ENCODE data around the gene MRPS10. TPM values are rescaled to one million over a fixed set of nuclear protein-coding genes. Genes with fewer than 3 reads are reported as not detected.

Gene MRPS10
- total RNA-seq, 1 experiment from 2014 or later, result 62.1 TPM

GRCh38 chr6:42243046-42243445, 25.4 kb upstream of the MRPS10 start:
- ATAC-seq, result no peak
- Histone ChIP-seq H3K9me2 (ENCODE audit: insufficient read depth) (no peaks in the 10 kb centered on the region), H3K79me2 (ENCODE audit: insufficient read depth, low read length) (no peaks in the 10 kb centered on the region), H3K27ac (ENCODE audit: low read depth, low read length) (no peak overlapping the region), H4K20me1 (ENCODE audit: insufficient read depth) (no peaks in the 10 kb centered on the region), H3K27me3 (ENCODE audit: insufficient read depth, low read length) (no peaks in the 10 kb centered on the region), H3K9ac (ENCODE audit: low read length) (no peak overlapping the region), H2AFZ (ENCODE audit: low read depth, low read length, poor library complexity, severe bottlenecking) (no peak overlapping the region), H3K4me3 (replicated peaks in 1 of 2; ENCODE audit: low read depth in 1 of 2, low read length in 2 of 2) (no peak overlapping the region), H3K4me2 (ENCODE audit: low read length) (no peak overlapping the region), H3K36me3 (ENCODE audit: control insufficient read depth in 1 of 2, insufficient read depth in 2 of 2, low read length in 2 of 2) (0 out of 4 replicates have a peak, but pooled peaks cover 0 to 7% of the 10 kb centered on the region in 2 experiments), H3K4me1 (ENCODE audit: control insufficient read depth in 1 of 2, insufficient read depth in 2 of 2, low read length in 2 of 2) (peaks cover 17 to 20% of the 10 kb centered on the region in 2 experiments), H3K9me3 (ENCODE audit: control insufficient read depth in 1 of 2, insufficient read depth in 1 of 2, low read depth in 1 of 2, low read length in 2 of 2) (no peaks in the 10 kb centered on the region)
- BruUV-seq (replicated peaks), result no TSS peak
- ChIA-PET CTCF (interaction anchor here (1.0 kb wide), 1 partner anchor 304 kb away, joined by 3 read pairs; no protein-coding TSS in a partner anchor), POLR2A (no interaction called here), RAD21 (ENCODE audit: low non-redundant PET in 1 of 2, low total read pairs in 2 of 2, uncharacterized antibody in 2 of 2, unreplicated experiment in 2 of 2) (no interaction called here)
- TF ChIP-seq EZH2 (IDR thresholded peaks at IDR 0.05), result no peak
- no peak for TF ChIP-seq ZBTB33 (IDR thresholded peaks at IDR 0.05; ENCODE audit: extremely low read depth, insufficient replicate concordance, low read length)
- TF ChIP-seq MAX (IDR thresholded peaks at IDR 0.05), result no peak
- no peak for TF ChIP-seq ATF3 (IDR thresholded peaks at IDR 0.05)
- no peak for TF ChIP-seq ZFX (IDR thresholded peaks at IDR 0.05)
- TF ChIP-seq POLR2A (IDR thresholded peaks at IDR 0.05; ENCODE audit: borderline replicate concordance, extremely low read depth, insufficient read depth, insufficient read length), result no peak
- TF ChIP-seq FOSL1 (IDR thresholded peaks at IDR 0.05; ENCODE audit: low read depth), result no peak
- no peak for TF ChIP-seq YY1 (IDR thresholded peaks at IDR 0.05; ENCODE audit: extremely low read depth, insufficient replicate concordance, low read depth, low read length)
- TF ChIP-seq RAD21 (IDR thresholded peaks at IDR 0.05; ENCODE audit: low read depth), result no peak
- TF ChIP-seq CBX3 (IDR thresholded peaks at IDR 0.05; ENCODE audit: low read depth), result no peak
- TF ChIP-seq ELF1 (IDR thresholded peaks at IDR 0.05; ENCODE audit: borderline replicate concordance, low read depth), result no peak
- no peak for TF ChIP-seq EZH2phosphoT487 (IDR thresholded peaks at IDR 0.05; ENCODE audit: borderline replicate concordance)
- no peak for TF ChIP-seq POLR2AphosphoS5 (IDR thresholded peaks at IDR 0.05; ENCODE audit: low read depth, low read length)
- no peak for TF ChIP-seq CTCF (IDR thresholded peaks at IDR 0.05 in 2 of 3, conservative IDR thresholded peaks at IDR 0.05 in 1 of 3; ENCODE audit: borderline replicate concordance in 1 of 3, insufficient read depth in 1 of 3, low read depth in 2 of 3, low read length in 2 of 3)
- no peak for TF ChIP-seq EGR1 (IDR thresholded peaks at IDR 0.05; ENCODE audit: low read depth)
- TF ChIP-seq SIN3A (IDR thresholded peaks at IDR 0.05; ENCODE audit: low read depth), result no peak
- TF ChIP-seq REST (IDR thresholded peaks at IDR 0.05; ENCODE audit: low read depth), result no peak
- no peak for TF ChIP-seq JUND (IDR thresholded peaks at IDR 0.05)
- intact Hi-C loops (cut with micrococcal nuclease), result no loop called here
- DNase-seq (ENCODE audit: low read depth, low spot score), result no peak
